K562 (cell line): Measurements from ENCODE around the gene SORCS2. TPM values are rescaled to one million over a fixed set of nuclear protein-coding genes. Genes with fewer than 3 reads are reported as not detected.

Source experiments
- ATAC-seq: fragments of 200-7000 bp; cut with Tn5 transposase; 3 replicates; pipeline ENCODE4 v1.9.1; 2020; ENCODE audit warnings: moderate library complexity
- BruUV-seq: library from RNA; stranded (reverse); fragments of 400-500 nt; replicated peaks from 2 replicates; lab custom pipeline; 2021; lab: Mats Ljungman, UMichigan
- CTCF ChIA-PET: fragments of 300-600 bp; formaldehyde crosslinking; extraction: SDS; loops from one replicate; lab custom pipeline; 2021; ENCODE audit warnings: low intra/inter-chr PET ratio; lab: Yijun Ruan, JAX
- POLR2A ChIA-PET: fragments of 300-600, 350-650 bp; sonication (Branson Sonifier 250); formaldehyde crosslinking; extraction: SDS; loops from one replicate; lab custom pipeline; 2021; ENCODE audit warnings: antibody characterized with exemption, inconsistent platforms; lab: Yijun Ruan, JAX
- DNase-seq, 4 experiments: peaks; one replicate each; pipeline versions ENCODE4 v3.0.0 to v3.0.0-alpha.2; 2011 to 2018; ENCODE audit warnings: low spot score in 3 of 4, mixed read lengths in 3 of 4; ENCODE audit errors: extremely low read depth in 1 of 4
- FAIRE-seq: peaks from 2 replicates; lab custom pipeline; 2011; peaks lifted over from hg19 to GRCh38; lab: Jason Lieb, UNC
- H2AFZ ChIP-seq: 2 replicates; pipeline ENCODE4 v1.6.0; 2011; ENCODE audit warnings: low read depth, low read length, control low read depth, inconsistent platforms
- H3K27ac ChIP-seq: fragments of 200-600 bp; 3 replicates; pipeline ENCODE4 v1.8.0; 2011; ENCODE audit warnings: low read depth, mild to moderate bottlenecking, control low read depth, inconsistent platforms, low read length, moderate library complexity, mixed read lengths; ENCODE audit errors: extremely low read depth
- H3K27me3 ChIP-seq, 2 experiments: fragments of 300-600 bp in 1 of 2; 2 replicates in 1 of 2; 3 replicates in 1 of 2; pipeline versions ENCODE4 v1.6.0 to v1.8.0; 2011; ENCODE audit warnings: inconsistent platforms in 2 of 2, low read length in 2 of 2, mild to moderate bottlenecking in 1 of 2, mixed read lengths in 1 of 2, moderate library complexity in 1 of 2; ENCODE audit not compliant: control insufficient read depth in 2 of 2, insufficient read depth in 2 of 2
- H3K36me3 ChIP-seq: fragments of 300-600 bp; 3 replicates; pipeline ENCODE4 v1.8.0; 2011; ENCODE audit warnings: mild to moderate bottlenecking, low read length, inconsistent platforms; ENCODE audit not compliant: control insufficient read depth, insufficient read depth
- H3K4me1 ChIP-seq, 2 experiments: fragments of 200-600 bp in 1 of 2; replicated peaks in 1 of 2; 2 replicates in 1 of 2; 3 replicates in 1 of 2; pipeline versions ENCODE4 v1.5.1 to v1.8.0; 2011; ENCODE audit warnings: inconsistent platforms in 2 of 2, low read length in 2 of 2, mild to moderate bottlenecking in 1 of 2, mixed read lengths in 1 of 2, moderate library complexity in 1 of 2; ENCODE audit not compliant: control insufficient read depth in 2 of 2, insufficient read depth in 2 of 2
- H3K4me2 ChIP-seq: 2 replicates; pipeline ENCODE4 v1.6.1; 2011; ENCODE audit warnings: low read length, control low read depth, inconsistent platforms, mixed read lengths; ENCODE audit not compliant: insufficient read depth
- H3K4me3 ChIP-seq: fragments of 200-600 bp; sonication (generic), shearing (Covaris generic); 2 replicates; pipeline ENCODE4 v1.5.1; 2016; ENCODE audit warnings: control low read depth, inconsistent platforms
- H3K79me2 ChIP-seq: fragments of 200-600 bp; 3 replicates; pipeline ENCODE4 v1.8.0; 2011; ENCODE audit warnings: low read length, inconsistent platforms; ENCODE audit not compliant: control insufficient read depth, insufficient read depth
- H3K9ac ChIP-seq, 2 experiments: 2 replicates each; pipeline versions ENCODE4 v1.6.0 to v1.6.1; 2011; ENCODE audit warnings: low read depth in 2 of 2, low read length in 2 of 2, control low read depth in 1 of 2, inconsistent platforms in 1 of 2, mild to moderate bottlenecking in 1 of 2, mixed read lengths in 1 of 2; ENCODE audit not compliant: insufficient read depth in 1 of 2
- H3K9me1 ChIP-seq: one replicate; pipeline ENCODE4 v1.6.0; 2011; ENCODE audit warnings: inconsistent platforms, mild to moderate bottlenecking, low read length, moderate library complexity; ENCODE audit not compliant: control insufficient read depth, insufficient read depth
- H3K9me3 ChIP-seq: replicated peaks from 2 replicates; pipeline ENCODE4 v1.5.1; 2011; ENCODE audit warnings: low read depth, low read length, inconsistent platforms; ENCODE audit not compliant: control insufficient read depth, insufficient read depth
- H4K20me1 ChIP-seq: replicated peaks from 2 replicates; pipeline ENCODE4 v1.6.1; 2011; ENCODE audit warnings: low read length, inconsistent platforms, mixed read lengths; ENCODE audit not compliant: control insufficient read depth, insufficient read depth
- CAMTA2 ChIP-seq: fragments of 250-450 bp; sonication (Bioruptor Pico); conservative IDR thresholded peaks from 2 replicates; pipeline ENCODE4 v1.5.1; 2022
- ELF2 ChIP-seq: fragments of 250-450 bp; sonication (Bioruptor Pico); IDR thresholded peaks from 2 replicates; pipeline ENCODE4 v1.5.0; 2021; ENCODE audit warnings: mild to moderate bottlenecking
- GTF2F1 ChIP-seq: IDR thresholded peaks from 2 replicates; pipeline ENCODE4 v1.6.1; 2011; ENCODE audit warnings: low read depth, low read length, improper control_type of control experiment
- IRF9 ChIP-seq: fragments of 450-650 bp; IDR thresholded peaks from 2 replicates; pipeline ENCODE4 v1.6.1; 2016; ENCODE audit warnings: missing biosample characterization, missing genetic modification characterization
- LEF1 ChIP-seq: fragments of 450-650 bp; IDR thresholded peaks from 2 replicates; pipeline ENCODE4 v1.6.1; 2016; ENCODE audit warnings: mild to moderate bottlenecking
- MYNN ChIP-seq, 2 experiments: sonication (generic); formaldehyde crosslinking in 1 of 2; IDR thresholded peaks; 2 replicates each; pipeline versions ENCODE4 v1.5.0 to v1.6.1; 2016 to 2020; ENCODE audit warnings: antibody characterized with exemption in 1 of 2, missing genetic modification reagents in 1 of 2
- NR2C2 ChIP-seq, 2 experiments: fragments of 200-800 bp in 1 of 2; sonication (Bioruptor generic) in 1 of 2; sonication (generic) in 1 of 2; formaldehyde crosslinking in 1 of 2; IDR thresholded peaks; 2 replicates each; pipeline versions ENCODE4 v1.6.1 to v1.8.0; 2016 to 2022; ENCODE audit warnings: mild to moderate bottlenecking in 1 of 2, missing compliant biosample characterization in 1 of 2, missing genetic modification characterization in 1 of 2, missing genetic modification reagents in 1 of 2
- PHB2 ChIP-seq: fragments of 450-650 bp; IDR thresholded peaks from 2 replicates; pipeline ENCODE4 v1.6.1; 2017; ENCODE audit warnings: low read depth
- SMAD4 ChIP-seq: fragments of 250-450 bp; sonication (Bioruptor Pico); conservative IDR thresholded peaks from 2 replicates; pipeline ENCODE4 v1.8.0; 2021; ENCODE audit warnings: inconsistent platforms, mild to moderate bottlenecking, moderate library complexity
- SMARCA5 ChIP-seq: fragments of 450-650 bp; IDR thresholded peaks from 2 replicates; pipeline ENCODE4 v1.6.1; 2016
- SRF ChIP-seq, 2 experiments: fragments of 250-450, 450-650 bp in 1 of 2; sonication (Bioruptor Pico) in 1 of 2; sonication (generic) in 1 of 2; formaldehyde crosslinking; IDR thresholded peaks; 2 replicates each; pipeline versions ENCODE4 v1.5.0 to v1.5.1; 2020 to 2022; ENCODE audit warnings: mild to moderate bottlenecking in 1 of 2, missing genetic modification reagents in 1 of 2
- TRIM24 ChIP-seq, 2 experiments: fragments of 450-650 bp; IDR thresholded peaks; 2 replicates each; pipeline ENCODE4 v1.6.1; 2016
- ZBTB9 ChIP-seq: fragments of 450-650 bp; formaldehyde crosslinking; IDR thresholded peaks from 2 replicates; pipeline ENCODE4 v1.4.0; 2020; ENCODE audit warnings: mild to moderate bottlenecking, moderate library complexity
- ZFP91 ChIP-seq: sonication (generic); formaldehyde crosslinking; IDR thresholded peaks from 2 replicates; pipeline ENCODE4 v1.8.0; 2022; ENCODE audit warnings: mild to moderate bottlenecking, missing genetic modification reagents
- ZKSCAN3 ChIP-seq: fragments of 250-450 bp; sonication (Bioruptor Pico); IDR thresholded peaks from 2 replicates; pipeline ENCODE4 v1.4.0; 2020
- ZNF165 ChIP-seq: fragments of 250-450 bp; sonication (Bioruptor Pico); IDR thresholded peaks from 2 replicates; pipeline ENCODE4 v1.4.0; 2020; ENCODE audit warnings: borderline replicate concordance
- ZNF184 ChIP-seq: sonication (generic); formaldehyde crosslinking; IDR thresholded peaks from 2 replicates; pipeline ENCODE4 v1.5.0; 2020; ENCODE audit warnings: missing genetic modification reagents
- ZNF232 ChIP-seq: sonication (generic); formaldehyde crosslinking; IDR thresholded peaks from 2 replicates; pipeline ENCODE4 v1.8.0; 2022; ENCODE audit warnings: mild to moderate bottlenecking, missing genetic modification reagents
- WGBS: fragments of 100-300 bp; shearing (Covaris generic); methylation state at CpG from one replicate; pipeline ENCODE4 v1.1.6; 2016; ENCODE audit warnings: low coverage, mixed read lengths; ENCODE audit not compliant: insufficient coverage; ENCODE audit errors: missing lambda C conversion rate; 5-methylcytosine and 5-hydroxymethylcytosine counted together
- in situ Hi-C: fragments of 300-500 bp; cut with MboI; formaldehyde crosslinking; loops from 4 replicates; pipeline ENCODE4 v1.15.0; 2018; ENCODE audit warnings: inconsistent platforms, mixed read lengths
- intact Hi-C: fragments of 100-400 bp; cut with micrococcal nuclease; formaldehyde crosslinking; loops from 2 replicates; pipeline ENCODE4 v1.14.2; 2022
- polyA plus RNA-seq, 8 experiments: library from polyadenylated mRNA; depleted of rRNA in 4 of 8; stranded (reverse) in 5 of 8; unstranded in 3 of 8; fragments of >200 nt; fragmentation: Nextera tagmentation in 2 of 8; fragmentation: Illumina TruSeq in 1 of 8; extraction: Ambion mirVana in 2 of 8; extraction: Trizol in 1 of 8; gene quantifications; 2 replicates each; pipeline versions ENCODE4 v1.2.1 to v1.2.3, GENCODE V29; 2011 to 2014; ENCODE audit warnings: inconsistent platforms in 1 of 8, missing spikeins in 1 of 8
- total RNA-seq, 7 experiments: library from RNA; depleted of rRNA in 6 of 7; stranded (reverse); fragments of >200 nt in 6 of 7; fragmentation: Illumina TruSeq in 2 of 7; extraction: Trizol in 2 of 7; gene quantifications; 2 replicates each; pipeline versions ENCODE4 v1.2.1 to v1.2.3, GENCODE V29; 2011 to 2021; ENCODE audit warnings: low replicate concordance in 1 of 7

SORCS2 gene
- total and polyA plus RNA-seq, 9 of the 15 experiments (the other 6 are each of a cell fraction or from before 2014, with no cell fraction given) = not detected

GRCh38 chr4:7783541-7783940 is 591.2 kb downstream of the SORCS2 start:
- Histone ChIP-seq H2AFZ (no peak overlapping the region), H3K79me2 (no peaks in the 10 kb centered on the region), H3K27me3 (peaks cover 0 to 28% of the 10 kb centered on the region in 2 experiments; a peak in 4 of 5 replicates), H3K4me1 (no peaks in the 10 kb centered on the region; a peak in 2 of 5 replicates), H3K4me3 (no peak overlapping the region), H3K9me1 (no peaks in the 10 kb centered on the region), H4K20me1 (no peaks in the 10 kb centered on the region), H3K4me2 (no peak overlapping the region), H3K36me3 (no peaks in the 10 kb centered on the region), H3K9ac (no peak overlapping the region), H3K27ac (no peak overlapping the region), H3K9me3 (no peaks in the 10 kb centered on the region)
- in situ Hi-C loops = no loop called here
- ChIA-PET CTCF (no interaction called here), POLR2A (interaction anchor here (1.1 kb wide), 1 partner anchor 10 kb away, joined by 5 read pairs; no protein-coding TSS in a partner anchor)
- FAIRE-seq (no peak), DNase-seq (no peak), ATAC-seq (no peak)
- BruUV-seq = no TSS peak
- intact Hi-C loops = no loop called here
- WGBS = 16% methylated on average over 6 of the region's 8 CpGs
- no peak for TF ChIP-seq PHB2
- TF ChIP-seq SMAD4 (CRISPR knock-in tag) = no peak
- no peak for TF ChIP-seq NR2C2 (CRISPR knock-in tag; IDR thresholded peaks at IDR 0.05)
- TF ChIP-seq NR2C2 (tag; IDR thresholded peaks at IDR 0.05) = no peak
- no peak for TF ChIP-seq MYNN (IDR thresholded peaks at IDR 0.05)
- no peak for TF ChIP-seq MYNN (CRISPR knock-in tag; IDR thresholded peaks at IDR 0.05)
- TF ChIP-seq LEF1 = no peak
- no peak for TF ChIP-seq SRF (CRISPR knock-in tag; IDR thresholded peaks at IDR 0.05)
- TF ChIP-seq ZNF165 = no peak
- TF ChIP-seq CAMTA2 (CRISPR knock-in tag) = no peak
- TF ChIP-seq ELF2 = no peak
- TF ChIP-seq ZFP91 = no peak
- TF ChIP-seq GTF2F1 = no peak
- TF ChIP-seq ZBTB9 (CRISPR knock-in tag) = no peak
- no peak for TF ChIP-seq ZKSCAN3
- TF ChIP-seq ZNF184 (CRISPR knock-in tag) = no peak
- TF ChIP-seq TRIM24 (IDR thresholded peaks at IDR 0.05) = no peak
- no peak for TF ChIP-seq ZNF232
- no peak for TF ChIP-seq IRF9
- no peak for TF ChIP-seq SMARCA5
